Caco-2 (cell line): Measurements from ENCODE around the gene ARMC6. TPM values are rescaled to one million over a fixed set of nuclear protein-coding genes. Genes with fewer than 3 reads are reported as not detected.
A peak's percentile ranks its signal among the peaks of the same experiment; 100 is the strongest.

ENCODE experiments used
- BruUV-seq: library from RNA; stranded (reverse); fragments of 400-500 nt; replicated peaks from 2 replicates; lab custom pipeline; 2021; lab: Mats Ljungman, UMichigan
- CTCF ChIA-PET: fragments of 300-600 bp; sonication (Branson Sonifier 250); formaldehyde crosslinking; loops from one replicate; lab custom pipeline; 2022; ENCODE audit warnings: antibody characterized with exemption; lab: Charles Lee
- POLR2A ChIA-PET: fragments of 300-600 bp; sonication (Branson Sonifier 250); formaldehyde crosslinking; loops from one replicate; lab custom pipeline; 2022; ENCODE audit warnings: antibody characterized with exemption; lab: Charles Lee
- DNase-seq, 2 experiments: peaks; one replicate each; pipeline versions ENCODE4 v3.0.0 to v3.0.0-alpha.2; 2020 to 2022
- H3K27me3 ChIP-seq: replicated peaks from 2 replicates; pipeline ENCODE4 v1.6.0; 2011; ENCODE audit warnings: low read length; ENCODE audit not compliant: control insufficient read depth, insufficient read depth
- H3K36me3 ChIP-seq: 2 replicates; pipeline ENCODE4 v1.5.1; 2011; ENCODE audit warnings: low read length; ENCODE audit not compliant: control insufficient read depth, insufficient read depth
- H3K4me1 ChIP-seq: fragments of 250-450 bp; sonication (Bioruptor Pico); 2 replicates; pipeline ENCODE4 v1.5.1; 2020; ENCODE audit warnings: mild to moderate bottlenecking
- H3K4me3 ChIP-seq: 2 replicates; pipeline ENCODE4 v1.5.1; 2011; ENCODE audit warnings: low read depth, mild to moderate bottlenecking, control low read depth, low read length
- H3K9me3 ChIP-seq: fragments of 250-450 bp; sonication (Bioruptor Pico); 2 replicates; pipeline ENCODE4 v1.5.1; 2020; ENCODE audit warnings: mild to moderate bottlenecking, moderate library complexity
- H3K27ac Mint-ChIP-seq: one replicate; pipeline ENCODE4 v1.8.0; 2022; ENCODE audit warnings: mixed read lengths; ENCODE audit not compliant: unreplicated experiment
- H3K27me3 Mint-ChIP-seq: one replicate; pipeline ENCODE4 v1.8.0; 2022; ENCODE audit warnings: mixed read lengths; ENCODE audit not compliant: insufficient read depth, unreplicated experiment
- H3K36me3 Mint-ChIP-seq: one replicate; pipeline ENCODE4 v1.8.0; 2022; ENCODE audit warnings: mild to moderate bottlenecking, mixed read lengths; ENCODE audit not compliant: insufficient read depth, unreplicated experiment
- H3K4me1 Mint-ChIP-seq: one replicate; pipeline ENCODE4 v1.8.0; 2022; ENCODE audit warnings: low read depth, mixed read lengths; ENCODE audit not compliant: unreplicated experiment
- H3K4me3 Mint-ChIP-seq: one replicate; pipeline ENCODE4 v1.8.0; 2022; ENCODE audit warnings: mild to moderate bottlenecking, moderate library complexity, mixed read lengths; ENCODE audit not compliant: unreplicated experiment
- H3K9me3 Mint-ChIP-seq: one replicate; pipeline ENCODE4 v1.8.0; 2022; ENCODE audit warnings: mixed read lengths; ENCODE audit not compliant: unreplicated experiment
- CTCF ChIP-seq, 2 experiments: fragments of 200-600 bp in 1 of 2; IDR thresholded peaks; 1 replicate in 1 of 2; 2 replicates in 1 of 2; pipeline versions ENCODE4 v1.5.1 to v1.8.0; 2011 to 2022; ENCODE audit warnings: antibody characterized with exemption in 1 of 2, control low read depth in 1 of 2, inconsistent platforms in 1 of 2, low read depth in 1 of 2, low read length in 1 of 2, mild to moderate bottlenecking in 1 of 2, moderate library complexity in 1 of 2; ENCODE audit not compliant: insufficient read depth in 1 of 2, severe bottlenecking in 1 of 2, unreplicated experiment in 1 of 2
- intact Hi-C: fragments of 100-400 bp; cut with micrococcal nuclease; formaldehyde crosslinking; loops from one replicate; pipeline ENCODE4 v1.10.0; 2022; ENCODE audit not compliant: unreplicated experiment
- total RNA-seq: library from RNA; stranded (reverse); gene quantifications from 2 replicates; pipeline ENCODE4 v1.2.3, GENCODE V29; 2022

ARMC6 gene
- total RNA-seq, 1 experiment from 2014 or later = 40.1 TPM

- POLR2A ChIA-PET = no interaction called here
- Mint-ChIP-seq H3K9me3 (no peaks in the 10 kb centered on the region), H3K4me3 (peak overlapping the region; percentile 96), H3K36me3 (peaks cover 41% of the 10 kb centered on the region), H3K27me3 (no peaks in the 10 kb centered on the region), H3K27ac (peak overlapping the region; percentile 85), H3K4me1 (no peaks in the 10 kb centered on the region)
- no peaks in the 10 kb centered on the region for H3K27me3 ChIP-seq
- peak overlapping the region; percentile 77 for H3K4me3 ChIP-seq
- CTCF ChIA-PET = no interaction called here
- H3K9me3 ChIP-seq = peaks cover 11% of the 10 kb centered on the region; the same call in 1 of the 2 replicates
- intact Hi-C loops = no loop called here
- no peaks in the 10 kb centered on the region; the same call in 1 of the 2 replicates for H3K4me1 ChIP-seq
- TF ChIP-seq CTCF (IDR thresholded peaks at IDR 0.05; ENCODE audit: insufficient read depth in 1 of 2, low read depth in 1 of 2, low read length in 1 of 2, severe bottlenecking in 1 of 2, unreplicated experiment in 1 of 2) = no peak
- BruUV-seq = TSS peak; percentile 70
- H3K36me3 ChIP-seq = peaks cover 2% of the 10 kb centered on the region; the same call in 1 of the 2 replicates
- peak; percentile 80 to 85 for DNase-seq
Measured at GRCh38 chr19:19034204-19034624, 811 bp downstream of the ARMC6 start.

- no peak overlapping the region for H3K4me3 Mint-ChIP-seq
- no peak overlapping the region for H3K27ac Mint-ChIP-seq
- peaks cover 29% of the 10 kb centered on the region for H3K36me3 Mint-ChIP-seq
- Histone ChIP-seq H3K36me3 (peaks cover 2% of the 10 kb centered on the region; the same call in 1 of the 2 replicates), H3K27me3 (no peaks in the 10 kb centered on the region), H3K4me1 (no peaks in the 10 kb centered on the region; the same call in 1 of the 2 replicates), H3K9me3 (peaks cover 11% of the 10 kb centered on the region; the same call in 1 of the 2 replicates), H3K4me3 (no peak overlapping the region)
- TF ChIP-seq CTCF (IDR thresholded peaks at IDR 0.05; ENCODE audit: insufficient read depth in 1 of 2, low read depth in 1 of 2, low read length in 1 of 2, severe bottlenecking in 1 of 2, unreplicated experiment in 1 of 2) = no peak
- no peaks in the 10 kb centered on the region for H3K27me3 Mint-ChIP-seq
- no peak for DNase-seq
- H3K9me3 Mint-ChIP-seq = no peaks in the 10 kb centered on the region
- ChIA-PET POLR2A (interaction anchor here (0.6 kb wide), 1 partner anchor 152 kb away, joined by 3 read pairs; no protein-coding TSS in a partner anchor), CTCF (no interaction called here)
- intact Hi-C loops = no loop called here
- no TSS peak for BruUV-seq
- no peaks in the 10 kb centered on the region for H3K4me1 Mint-ChIP-seq
Measured at GRCh38 chr19:19039901-19040300, 6.5 kb downstream of the ARMC6 start.

DNA sequence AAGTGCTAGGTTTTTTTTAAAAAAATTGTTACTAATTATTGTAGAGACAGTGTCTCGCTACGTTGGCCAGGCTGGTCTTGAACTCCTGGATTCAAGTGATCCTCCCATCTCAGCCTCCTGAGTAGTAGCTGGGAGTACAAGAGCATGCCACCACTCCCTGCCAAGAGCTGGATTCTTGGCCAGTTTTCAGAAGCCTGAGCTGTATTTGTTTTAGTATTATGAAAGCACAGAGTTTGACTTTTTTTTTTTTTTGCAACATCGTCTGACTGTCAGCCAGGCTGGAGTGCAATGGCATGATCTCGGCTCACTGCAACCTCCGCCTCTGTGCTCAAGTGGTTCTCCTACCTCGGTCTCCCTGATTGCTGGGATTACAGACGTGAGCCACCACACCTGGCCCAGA lies 7.0 kb downstream of the ARMC6 start:
- intact Hi-C loops = no loop called here
- Mint-ChIP-seq H3K4me3 (no peak overlapping the region), H3K9me3 (no peaks in the 10 kb centered on the region), H3K36me3 (peaks cover 31% of the 10 kb centered on the region), H3K27ac (no peak overlapping the region), H3K27me3 (no peaks in the 10 kb centered on the region), H3K4me1 (no peaks in the 10 kb centered on the region)
- peaks cover 11% of the 10 kb centered on the region; the same call in 1 of the 2 replicates for H3K9me3 ChIP-seq
- peaks cover 2% of the 10 kb centered on the region; the same call in 1 of the 2 replicates for H3K36me3 ChIP-seq
- no peaks in the 10 kb centered on the region for H3K4me1 ChIP-seq
- ChIA-PET CTCF (interaction anchor here (0.8 kb wide), 2 partner anchors 23 to 45 kb away, joined by 3 read pairs; no protein-coding TSS in a partner anchor), POLR2A (interaction anchor here (0.6 kb wide), 1 partner anchor 151 kb away, joined by 3 read pairs; no protein-coding TSS in a partner anchor)
- TF ChIP-seq CTCF (IDR thresholded peaks at IDR 0.05; ENCODE audit: insufficient read depth in 1 of 2, low read depth in 1 of 2, low read length in 1 of 2, severe bottlenecking in 1 of 2, unreplicated experiment in 1 of 2) = no peak
- H3K27me3 ChIP-seq = no peaks in the 10 kb centered on the region
- peak in 1 of 2 experiments; percentile 12 for DNase-seq
- BruUV-seq = no TSS peak
- no peak overlapping the region for H3K4me3 ChIP-seq
